Mucosa of stomach (tissue), 1 donor: ENCODE data around the gene ZNF467.

Experiments
- H3K27me3 ChIP-seq: one replicate; pipeline ENCODE4 v1.7.0; 2013; ENCODE audit warnings: mild to moderate bottlenecking, low read length; ENCODE audit not compliant: control insufficient read depth, insufficient read depth
- H3K36me3 ChIP-seq: one replicate; pipeline ENCODE4 v1.7.0; 2013; ENCODE audit warnings: low read length; ENCODE audit not compliant: control insufficient read depth, insufficient read depth
- H3K4me1 ChIP-seq: one replicate; pipeline ENCODE4 v1.7.0; 2013; ENCODE audit warnings: mild to moderate bottlenecking, low read length; ENCODE audit not compliant: control insufficient read depth, insufficient read depth
- H3K4me3 ChIP-seq: one replicate; pipeline ENCODE4 v1.7.0; 2013; ENCODE audit warnings: low read length
- H3K9ac ChIP-seq: one replicate; pipeline ENCODE4 v1.7.0; 2013; ENCODE audit warnings: mild to moderate bottlenecking, low read length, moderate library complexity
- H3K9me3 ChIP-seq: one replicate; pipeline ENCODE4 v1.7.0; 2013; ENCODE audit warnings: mild to moderate bottlenecking, low read length, moderate library complexity; ENCODE audit not compliant: control insufficient read depth
- donor health status: Pancreatic carcinoma.

The ZNF467 gene

GRCh38 chr7:149780636-149781419 is 7.4 kb upstream of the ZNF467 start:
- H3K36me3 ChIP-seq = no peaks in the 10 kb centered on the region
- H3K9ac ChIP-seq = no peak overlapping the region
- H3K27me3 ChIP-seq = peaks cover 13% of the 10 kb centered on the region
- no peaks in the 10 kb centered on the region for H3K9me3 ChIP-seq
- H3K4me3 ChIP-seq = no peak overlapping the region
- H3K4me1 ChIP-seq = peaks cover 6% of the 10 kb centered on the region

GRCh38 chr7:149780056-149780455 is 6.7 kb upstream of the ZNF467 start:
- Histone ChIP-seq H3K36me3 (no peaks in the 10 kb centered on the region), H3K4me1 (peaks cover 6% of the 10 kb centered on the region), H3K9ac (no peak overlapping the region), H3K9me3 (no peaks in the 10 kb centered on the region), H3K4me3 (no peak overlapping the region), H3K27me3 (peaks cover 16% of the 10 kb centered on the region)

GRCh38 chr7:149779502-149779805 is 6.1 kb upstream of the ZNF467 start:
- peaks cover 22% of the 10 kb centered on the region for H3K27me3 ChIP-seq
- H3K4me3 ChIP-seq = no peak overlapping the region
- no peaks in the 10 kb centered on the region for H3K36me3 ChIP-seq
- no peak overlapping the region for H3K9ac ChIP-seq
- H3K4me1 ChIP-seq = peaks cover 9% of the 10 kb centered on the region
- H3K9me3 ChIP-seq = no peaks in the 10 kb centered on the region

GRCh38 chr7:149778696-149779501 is 5.5 kb upstream of the ZNF467 start:
- Histone ChIP-seq H3K4me3 (no peak overlapping the region), H3K36me3 (no peaks in the 10 kb centered on the region), H3K9me3 (no peaks in the 10 kb centered on the region), H3K27me3 (peaks cover 24% of the 10 kb centered on the region), H3K9ac (no peak overlapping the region), H3K4me1 (peaks cover 13% of the 10 kb centered on the region)

GRCh38 chr7:149778327-149778637 is 4.9 kb upstream of the ZNF467 start:
- H3K27me3 ChIP-seq = peaks cover 20% of the 10 kb centered on the region
- H3K4me1 ChIP-seq = peaks cover 13% of the 10 kb centered on the region
- H3K9me3 ChIP-seq = no peaks in the 10 kb centered on the region
- no peak overlapping the region for H3K9ac ChIP-seq
- no peaks in the 10 kb centered on the region for H3K36me3 ChIP-seq
- no peak overlapping the region for H3K4me3 ChIP-seq

- Histone ChIP-seq H3K9ac (no peak overlapping the region), H3K36me3 (no peaks in the 10 kb centered on the region), H3K9me3 (no peaks in the 10 kb centered on the region), H3K4me3 (no peak overlapping the region), H3K27me3 (peaks cover 20% of the 10 kb centered on the region), H3K4me1 (peaks cover 13% of the 10 kb centered on the region)
Measured at GRCh38 chr7:149777551-149778326, 4.4 kb upstream of the ZNF467 start.

GRCh38 chr7:149776848-149777407 is 3.5 kb upstream of the ZNF467 start:
- Histone ChIP-seq H3K36me3 (no peaks in the 10 kb centered on the region), H3K4me3 (no peak overlapping the region), H3K4me1 (peaks cover 13% of the 10 kb centered on the region), H3K9me3 (no peaks in the 10 kb centered on the region), H3K9ac (no peak overlapping the region), H3K27me3 (peaks cover 20% of the 10 kb centered on the region)

GRCh38 chr7:149776289-149776688 is 2.9 kb upstream of the ZNF467 start:
- H3K9ac ChIP-seq = no peak overlapping the region
- no peaks in the 10 kb centered on the region for H3K9me3 ChIP-seq
- H3K36me3 ChIP-seq = no peaks in the 10 kb centered on the region
- H3K4me3 ChIP-seq = no peak overlapping the region
- H3K4me1 ChIP-seq = peaks cover 14% of the 10 kb centered on the region
- H3K27me3 ChIP-seq = peaks cover 20% of the 10 kb centered on the region

GRCh38 chr7:149775176-149775556 is 1.8 kb upstream of the ZNF467 start:
- no peaks in the 10 kb centered on the region for H3K36me3 ChIP-seq
- H3K9me3 ChIP-seq = no peaks in the 10 kb centered on the region
- no peak overlapping the region for H3K4me3 ChIP-seq
- no peak overlapping the region for H3K9ac ChIP-seq
- H3K27me3 ChIP-seq = peaks cover 20% of the 10 kb centered on the region
- H3K4me1 ChIP-seq = peaks cover 18% of the 10 kb centered on the region

GRCh38 chr7:149774237-149775175 is 1.1 kb upstream of the ZNF467 start:
- Histone ChIP-seq H3K36me3 (no peaks in the 10 kb centered on the region), H3K4me1 (peaks cover 18% of the 10 kb centered on the region), H3K9ac (no peak overlapping the region), H3K27me3 (peaks cover 20% of the 10 kb centered on the region), H3K4me3 (no peak overlapping the region), H3K9me3 (no peaks in the 10 kb centered on the region)

- H3K4me1 ChIP-seq = peaks cover 18% of the 10 kb centered on the region
- H3K9ac ChIP-seq = no peak overlapping the region
- peaks cover 18% of the 10 kb centered on the region for H3K27me3 ChIP-seq
- no peak overlapping the region for H3K4me3 ChIP-seq
- H3K9me3 ChIP-seq = no peaks in the 10 kb centered on the region
- no peaks in the 10 kb centered on the region for H3K36me3 ChIP-seq
Measured at GRCh38 chr7:149772956-149773434, 393 bp downstream of the ZNF467 start.
